ENCODE measurements around the gene TMEM179B.

DNA sequence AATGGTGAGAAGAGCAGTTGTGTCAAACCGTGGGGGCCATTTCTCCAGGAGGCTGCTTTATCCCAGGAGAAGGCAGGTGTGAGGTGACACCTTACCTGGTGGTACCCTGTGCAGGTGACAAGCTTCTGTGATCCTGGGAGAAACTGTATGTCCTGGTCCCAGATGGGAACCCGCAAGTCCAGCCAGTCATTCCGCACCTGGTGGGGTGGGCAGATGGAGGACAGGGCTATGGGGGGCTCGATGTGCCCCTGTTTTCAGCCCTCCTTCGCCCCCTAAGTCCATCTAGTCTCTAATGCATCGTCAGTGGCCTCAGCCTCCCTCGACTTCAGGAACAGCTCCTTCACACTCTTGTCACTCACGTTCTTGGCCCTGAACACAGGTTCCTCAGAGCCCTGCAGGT is 48.1 kb downstream of the TMEM179B start:
- TF ChIP-seq, protein P1, sequence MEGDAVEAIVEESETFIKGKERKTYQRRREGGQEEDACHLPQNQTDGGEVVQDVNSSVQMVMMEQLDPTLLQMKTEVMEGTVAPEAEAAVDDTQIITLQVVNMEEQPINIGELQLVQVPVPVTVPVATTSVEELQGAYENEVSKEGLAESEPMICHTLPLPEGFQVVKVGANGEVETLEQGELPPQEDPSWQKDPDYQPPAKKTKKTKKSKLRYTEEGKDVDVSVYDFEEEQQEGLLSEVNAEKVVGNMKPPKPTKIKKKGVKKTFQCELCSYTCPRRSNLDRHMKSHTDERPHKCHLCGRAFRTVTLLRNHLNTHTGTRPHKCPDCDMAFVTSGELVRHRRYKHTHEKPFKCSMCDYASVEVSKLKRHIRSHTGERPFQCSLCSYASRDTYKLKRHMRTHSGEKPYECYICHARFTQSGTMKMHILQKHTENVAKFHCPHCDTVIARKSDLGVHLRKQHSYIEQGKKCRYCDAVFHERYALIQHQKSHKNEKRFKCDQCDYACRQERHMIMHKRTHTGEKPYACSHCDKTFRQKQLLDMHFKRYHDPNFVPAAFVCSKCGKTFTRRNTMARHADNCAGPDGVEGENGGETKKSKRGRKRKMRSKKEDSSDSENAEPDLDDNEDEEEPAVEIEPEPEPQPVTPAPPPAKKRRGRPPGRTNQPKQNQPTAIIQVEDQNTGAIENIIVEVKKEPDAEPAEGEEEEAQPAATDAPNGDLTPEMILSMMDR (IDR thresholded peaks at IDR 0.05), result no peak
- no peak for TF ChIP-seq POLR2A (IDR thresholded peaks at IDR 0.05)

Data from right lobe of liver (tissue), 4 donors.